K562 (cell line): ENCODE measurements around the gene TBX10. TPM values are rescaled to one million over a fixed set of nuclear protein-coding genes. Genes with fewer than 3 reads are reported as not detected.

Experiments
- ATAC-seq: fragments of 200-7000 bp; cut with Tn5 transposase; 3 replicates; pipeline ENCODE4 v1.9.1; 2020; ENCODE audit warnings: moderate library complexity
- BruUV-seq: library from RNA; stranded (reverse); fragments of 400-500 nt; replicated peaks from 2 replicates; lab custom pipeline; 2021; lab: Mats Ljungman, UMichigan
- CTCF ChIA-PET: fragments of 300-600 bp; formaldehyde crosslinking; extraction: SDS; loops from one replicate; lab custom pipeline; 2021; ENCODE audit warnings: low intra/inter-chr PET ratio; lab: Yijun Ruan, JAX
- POLR2A ChIA-PET: fragments of 300-600, 350-650 bp; sonication (Branson Sonifier 250); formaldehyde crosslinking; extraction: SDS; loops from one replicate; lab custom pipeline; 2021; ENCODE audit warnings: antibody characterized with exemption, inconsistent platforms; lab: Yijun Ruan, JAX
- DNase-seq, 4 experiments: peaks; one replicate each; pipeline versions ENCODE4 v3.0.0 to v3.0.0-alpha.2; 2011 to 2018; ENCODE audit warnings: low spot score in 3 of 4, mixed read lengths in 3 of 4; ENCODE audit errors: extremely low read depth in 1 of 4
- FAIRE-seq: peaks from 2 replicates; lab custom pipeline; 2011; peaks lifted over from hg19 to GRCh38; lab: Jason Lieb, UNC
- H2AFZ ChIP-seq: 2 replicates; pipeline ENCODE4 v1.6.0; 2011; ENCODE audit warnings: low read depth, low read length, control low read depth, inconsistent platforms
- H3K27ac ChIP-seq: fragments of 200-600 bp; 3 replicates; pipeline ENCODE4 v1.8.0; 2011; ENCODE audit warnings: low read depth, mild to moderate bottlenecking, control low read depth, inconsistent platforms, low read length, moderate library complexity, mixed read lengths; ENCODE audit errors: extremely low read depth
- H3K27me3 ChIP-seq, 2 experiments: fragments of 300-600 bp in 1 of 2; 2 replicates in 1 of 2; 3 replicates in 1 of 2; pipeline versions ENCODE4 v1.6.0 to v1.8.0; 2011; ENCODE audit warnings: inconsistent platforms in 2 of 2, low read length in 2 of 2, mild to moderate bottlenecking in 1 of 2, mixed read lengths in 1 of 2, moderate library complexity in 1 of 2; ENCODE audit not compliant: control insufficient read depth in 2 of 2, insufficient read depth in 2 of 2
- H3K36me3 ChIP-seq: fragments of 300-600 bp; 3 replicates; pipeline ENCODE4 v1.8.0; 2011; ENCODE audit warnings: mild to moderate bottlenecking, low read length, inconsistent platforms; ENCODE audit not compliant: control insufficient read depth, insufficient read depth
- H3K4me1 ChIP-seq, 2 experiments: fragments of 200-600 bp in 1 of 2; replicated peaks in 1 of 2; 2 replicates in 1 of 2; 3 replicates in 1 of 2; pipeline versions ENCODE4 v1.5.1 to v1.8.0; 2011; ENCODE audit warnings: inconsistent platforms in 2 of 2, low read length in 2 of 2, mild to moderate bottlenecking in 1 of 2, mixed read lengths in 1 of 2, moderate library complexity in 1 of 2; ENCODE audit not compliant: control insufficient read depth in 2 of 2, insufficient read depth in 2 of 2
- H3K4me2 ChIP-seq: 2 replicates; pipeline ENCODE4 v1.6.1; 2011; ENCODE audit warnings: low read length, control low read depth, inconsistent platforms, mixed read lengths; ENCODE audit not compliant: insufficient read depth
- H3K4me3 ChIP-seq: fragments of 200-600 bp; sonication (generic), shearing (Covaris generic); 2 replicates; pipeline ENCODE4 v1.5.1; 2016; ENCODE audit warnings: control low read depth, inconsistent platforms
- H3K79me2 ChIP-seq: fragments of 200-600 bp; 3 replicates; pipeline ENCODE4 v1.8.0; 2011; ENCODE audit warnings: low read length, inconsistent platforms; ENCODE audit not compliant: control insufficient read depth, insufficient read depth
- H3K9ac ChIP-seq, 2 experiments: 2 replicates each; pipeline versions ENCODE4 v1.6.0 to v1.6.1; 2011; ENCODE audit warnings: low read depth in 2 of 2, low read length in 2 of 2, control low read depth in 1 of 2, inconsistent platforms in 1 of 2, mild to moderate bottlenecking in 1 of 2, mixed read lengths in 1 of 2; ENCODE audit not compliant: insufficient read depth in 1 of 2
- H3K9me1 ChIP-seq: one replicate; pipeline ENCODE4 v1.6.0; 2011; ENCODE audit warnings: inconsistent platforms, mild to moderate bottlenecking, low read length, moderate library complexity; ENCODE audit not compliant: control insufficient read depth, insufficient read depth
- H3K9me3 ChIP-seq: replicated peaks from 2 replicates; pipeline ENCODE4 v1.5.1; 2011; ENCODE audit warnings: low read depth, low read length, inconsistent platforms; ENCODE audit not compliant: control insufficient read depth, insufficient read depth
- H4K20me1 ChIP-seq: replicated peaks from 2 replicates; pipeline ENCODE4 v1.6.1; 2011; ENCODE audit warnings: low read length, inconsistent platforms, mixed read lengths; ENCODE audit not compliant: control insufficient read depth, insufficient read depth
- E2F6 ChIP-seq, 2 experiments: IDR thresholded peaks; 2 replicates each; pipeline ENCODE4 v1.6.1; 2011; ENCODE audit warnings: borderline replicate concordance in 1 of 2, control low read depth in 1 of 2, low read depth in 1 of 2, low read length in 1 of 2, mild to moderate bottlenecking in 1 of 2, mixed read lengths in 1 of 2, moderate library complexity in 1 of 2; ENCODE audit not compliant: insufficient read depth in 1 of 2, insufficient read length in 1 of 2, poor library complexity in 1 of 2, severe bottlenecking in 1 of 2; ENCODE audit errors: extremely low read depth in 1 of 2
- EGR1 ChIP-seq: fragments of 450-650 bp; conservative IDR thresholded peaks from 2 replicates; pipeline ENCODE4 v1.6.1; 2017; ENCODE audit warnings: mild to moderate bottlenecking
- GATAD2B ChIP-seq: fragments of 450-650 bp; IDR thresholded peaks from 2 replicates; pipeline ENCODE4 v1.6.1; 2017; ENCODE audit warnings: mild to moderate bottlenecking, borderline replicate concordance
- L3MBTL2 ChIP-seq: fragments of 450-650 bp; IDR thresholded peaks from 2 replicates; pipeline ENCODE4 v1.6.1; 2016; ENCODE audit warnings: mild to moderate bottlenecking, moderate library complexity
- NCOA2 ChIP-seq, 2 experiments: fragments of 450-650 bp; IDR thresholded peaks; 2 replicates each; pipeline ENCODE4 v1.6.1; 2018; ENCODE audit warnings: mild to moderate bottlenecking in 2 of 2, moderate library complexity in 1 of 2; ENCODE audit not compliant: partially characterized antibody in 2 of 2
- NFIC ChIP-seq: fragments of 450-650 bp; IDR thresholded peaks from 2 replicates; pipeline ENCODE4 v1.6.1; 2017; ENCODE audit warnings: mild to moderate bottlenecking, inconsistent platforms
- NRF1 ChIP-seq, 2 experiments: fragments of 450-650 bp; IDR thresholded peaks in 1 of 2; conservative IDR thresholded peaks in 1 of 2; 2 replicates each; pipeline ENCODE4 v1.6.1; 2014; ENCODE audit warnings: mild to moderate bottlenecking in 2 of 2
- WGBS: fragments of 100-300 bp; shearing (Covaris generic); methylation state at CpG from one replicate; pipeline ENCODE4 v1.1.6; 2016; ENCODE audit warnings: low coverage, mixed read lengths; ENCODE audit not compliant: insufficient coverage; ENCODE audit errors: missing lambda C conversion rate; 5-methylcytosine and 5-hydroxymethylcytosine counted together
- in situ Hi-C: fragments of 300-500 bp; cut with MboI; formaldehyde crosslinking; loops from 4 replicates; pipeline ENCODE4 v1.15.0; 2018; ENCODE audit warnings: inconsistent platforms, mixed read lengths
- intact Hi-C: fragments of 100-400 bp; cut with micrococcal nuclease; formaldehyde crosslinking; loops from 2 replicates; pipeline ENCODE4 v1.14.2; 2022
- polyA plus RNA-seq, 8 experiments: library from polyadenylated mRNA; depleted of rRNA in 4 of 8; stranded (reverse) in 5 of 8; unstranded in 3 of 8; fragments of >200 nt; fragmentation: Nextera tagmentation in 2 of 8; fragmentation: Illumina TruSeq in 1 of 8; extraction: Ambion mirVana in 2 of 8; extraction: Trizol in 1 of 8; gene quantifications; 2 replicates each; pipeline versions ENCODE4 v1.2.1 to v1.2.3, GENCODE V29; 2011 to 2014; ENCODE audit warnings: inconsistent platforms in 1 of 8, missing spikeins in 1 of 8
- total RNA-seq, 7 experiments: library from RNA; depleted of rRNA in 6 of 7; stranded (reverse); fragments of >200 nt in 6 of 7; fragmentation: Illumina TruSeq in 2 of 7; extraction: Trizol in 2 of 7; gene quantifications; 2 replicates each; pipeline versions ENCODE4 v1.2.1 to v1.2.3, GENCODE V29; 2011 to 2021; ENCODE audit warnings: low replicate concordance in 1 of 7

The TBX10 gene
- total and polyA plus RNA-seq, 9 of the 15 experiments (the other 6 are each of a cell fraction or from before 2014, with no cell fraction given) = not detected

- POLR2A ChIA-PET = interaction anchor here (0.8 kb wide), 1 partner anchor 78 kb away, joined by 3 read pairs; no protein-coding TSS in a partner anchor
- peaks cover 16 to 42% of the 10 kb centered on the region in 2 experiments; a peak in 4 of 5 replicates for H3K27me3 ChIP-seq
- TF ChIP-seq NRF1 (conservative IDR thresholded peaks at IDR 0.05 in 1 of 2, IDR thresholded peaks at IDR 0.05 in 1 of 2) (peak; percentile 8 to 24; a peak in 1 of 4 replicates), NCOA2 (IDR thresholded peaks at IDR 0.05; ENCODE audit: partially characterized antibody in 2 of 2) (no peak), EGR1 (0 out of 2 replicates have a peak, but pooled peaks have one; percentile 9), GATAD2B (no peak), E2F6 (IDR thresholded peaks at IDR 0.05; ENCODE audit: borderline replicate concordance in 1 of 2, extremely low read depth in 1 of 2, insufficient read depth in 1 of 2, insufficient read length in 1 of 2, low read depth in 1 of 2, low read length in 1 of 2, poor library complexity in 1 of 2, severe bottlenecking in 1 of 2) (peak in 1 of 2 experiments; percentile 67), NFIC (peak; percentile 48), L3MBTL2 (peak; percentile 39; the same call in 1 of the 2 replicates)
- CTCF ChIA-PET = no interaction called here
- H3K27ac ChIP-seq = no peak overlapping the region
- no peak overlapping the region for H3K4me3 ChIP-seq
- peaks cover 0 to 30% of the 10 kb centered on the region in 2 experiments; a peak in 2 of 5 replicates for H3K4me1 ChIP-seq
- ATAC-seq (no peak; the same call in 2 of the 3 replicates), FAIRE-seq (no peak), DNase-seq (no peak)
- 0 out of 2 replicates have a peak, but pooled peaks cover 9% of the 10 kb centered on the region for H4K20me1 ChIP-seq
- H2AFZ ChIP-seq = no peak overlapping the region
- H3K9me3 ChIP-seq = 0 out of 2 replicates have a peak, but pooled peaks cover 1% of the 10 kb centered on the region
- H3K9ac ChIP-seq = no peak overlapping the region
- in situ Hi-C loops (loop anchor here (10.0 kb wide), 1 partner anchor 127 kb away; no protein-coding TSS in a partner anchor), intact Hi-C loops (no loop called here)
- H3K4me2 ChIP-seq = no peak overlapping the region
- no peaks in the 10 kb centered on the region for H3K36me3 ChIP-seq
- WGBS = 21% methylated on average over 18 of the region's 26 CpGs
- H3K9me1 ChIP-seq = no peaks in the 10 kb centered on the region
- BruUV-seq = no TSS peak
- no peaks in the 10 kb centered on the region for H3K79me2 ChIP-seq
These were observed 28.1 kb upstream of the TBX10 start for GRCh38 chr11:67667490-67668191.
